ENCODE measurements around the gene TFF3. TPM values are rescaled to one million over a fixed set of nuclear protein-coding genes. Genes with fewer than 3 reads are reported as not detected.

Gene TFF3
- total RNA-seq, 1 donor from 2014 or later, result 30.9 TPM

GRCh38 chr21:42288962-42289361 is 26.2 kb downstream of the TFF3 start:
- no peak for DNase-seq

GRCh38 chr21:42287193-42288083 is 27.8 kb downstream of the TFF3 start:
- DNase-seq, result no peak

DNA sequence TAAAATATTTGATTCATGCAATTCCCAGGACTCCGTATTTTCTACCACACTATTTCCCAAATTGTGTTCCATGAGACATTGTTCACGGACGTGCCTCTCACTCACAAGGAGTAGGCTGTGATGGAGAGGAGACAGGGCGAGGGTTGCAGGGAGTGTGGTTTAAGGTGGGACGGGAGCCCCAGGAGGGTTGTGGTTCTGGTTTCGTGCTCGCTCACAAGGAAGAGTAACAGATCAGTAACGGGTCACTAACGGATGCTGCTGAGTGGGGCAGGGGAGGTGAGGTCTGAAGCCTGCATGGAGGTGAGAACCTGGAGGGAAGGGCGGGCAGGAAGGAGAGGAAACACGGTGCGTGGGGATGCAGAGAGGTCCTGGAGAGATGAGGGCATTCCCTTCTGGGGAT is 28.8 kb downstream of the TFF3 start:
- DNase-seq, result no peak

- no peak for DNase-seq
Measured at GRCh38 chr21:42285569-42286245, 29.5 kb downstream of the TFF3 start.

DNA sequence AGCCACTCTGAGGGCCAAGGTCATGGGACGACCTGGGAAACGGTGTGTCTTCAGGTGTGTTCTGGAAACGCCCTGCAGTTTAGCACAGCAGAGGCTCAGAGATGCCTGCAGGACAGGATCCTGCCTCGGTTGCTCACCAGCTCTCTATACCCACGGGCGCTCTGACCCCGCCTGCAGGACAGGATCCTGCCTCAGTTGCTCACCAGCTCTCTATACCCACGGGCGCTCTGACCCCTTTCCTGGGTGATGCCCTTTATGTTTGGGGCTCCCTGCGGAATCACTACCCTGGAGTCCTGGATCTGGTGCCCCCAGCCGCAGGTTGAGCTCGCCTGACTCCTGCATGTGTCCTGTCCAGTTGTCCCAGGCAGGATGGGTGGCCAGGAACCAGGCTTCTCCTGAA is 32.5 kb downstream of the TFF3 start:
- DNase-seq, result no peak

DNA sequence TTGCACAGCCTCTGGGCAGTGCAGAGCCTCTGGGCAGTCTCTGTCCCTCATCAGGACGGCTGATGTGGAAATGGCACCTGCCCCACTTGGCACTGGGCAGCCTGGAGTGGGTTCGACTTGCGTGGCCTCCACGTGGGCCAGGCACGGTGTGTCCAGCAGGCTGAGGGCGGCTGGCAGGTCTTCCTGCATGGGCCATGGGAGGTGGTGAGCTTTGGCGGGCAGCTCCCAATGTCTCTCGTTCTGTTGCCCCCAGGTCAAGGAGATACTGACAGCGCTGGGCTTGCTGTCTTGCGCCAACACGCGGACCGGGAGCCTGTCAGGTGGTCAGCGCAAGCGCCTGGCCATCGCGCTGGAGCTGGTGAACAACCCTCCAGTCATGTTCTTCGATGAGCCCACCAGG is 33.2 kb downstream of the TFF3 start:
- no peak for DNase-seq

DNA sequence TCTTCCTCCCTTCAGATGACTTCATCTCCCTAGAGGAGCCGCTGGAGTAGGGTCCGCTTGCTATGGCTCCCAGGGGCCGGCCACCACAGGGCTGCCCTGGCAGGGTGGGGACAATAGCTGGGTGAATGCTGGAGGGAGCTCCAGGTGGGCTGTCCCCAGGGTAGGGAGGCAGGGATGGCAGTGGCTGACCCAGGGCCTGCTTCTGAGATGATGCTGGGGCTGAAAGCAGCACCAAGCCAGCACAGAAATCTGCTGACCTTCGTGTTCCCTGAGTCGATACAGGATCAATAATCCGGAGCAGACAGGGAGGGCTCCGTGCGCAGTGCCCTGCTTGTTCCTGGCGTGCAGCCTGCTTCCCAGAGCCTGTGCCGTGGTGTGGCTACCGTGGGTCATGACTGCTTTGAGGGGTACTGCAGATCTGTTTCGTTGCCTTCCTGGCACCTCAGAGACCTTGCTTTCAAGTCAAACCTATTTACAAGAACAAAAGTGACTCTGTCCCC is 34.0 kb downstream of the TFF3 start:
- DNase-seq, result no peak

DNA sequence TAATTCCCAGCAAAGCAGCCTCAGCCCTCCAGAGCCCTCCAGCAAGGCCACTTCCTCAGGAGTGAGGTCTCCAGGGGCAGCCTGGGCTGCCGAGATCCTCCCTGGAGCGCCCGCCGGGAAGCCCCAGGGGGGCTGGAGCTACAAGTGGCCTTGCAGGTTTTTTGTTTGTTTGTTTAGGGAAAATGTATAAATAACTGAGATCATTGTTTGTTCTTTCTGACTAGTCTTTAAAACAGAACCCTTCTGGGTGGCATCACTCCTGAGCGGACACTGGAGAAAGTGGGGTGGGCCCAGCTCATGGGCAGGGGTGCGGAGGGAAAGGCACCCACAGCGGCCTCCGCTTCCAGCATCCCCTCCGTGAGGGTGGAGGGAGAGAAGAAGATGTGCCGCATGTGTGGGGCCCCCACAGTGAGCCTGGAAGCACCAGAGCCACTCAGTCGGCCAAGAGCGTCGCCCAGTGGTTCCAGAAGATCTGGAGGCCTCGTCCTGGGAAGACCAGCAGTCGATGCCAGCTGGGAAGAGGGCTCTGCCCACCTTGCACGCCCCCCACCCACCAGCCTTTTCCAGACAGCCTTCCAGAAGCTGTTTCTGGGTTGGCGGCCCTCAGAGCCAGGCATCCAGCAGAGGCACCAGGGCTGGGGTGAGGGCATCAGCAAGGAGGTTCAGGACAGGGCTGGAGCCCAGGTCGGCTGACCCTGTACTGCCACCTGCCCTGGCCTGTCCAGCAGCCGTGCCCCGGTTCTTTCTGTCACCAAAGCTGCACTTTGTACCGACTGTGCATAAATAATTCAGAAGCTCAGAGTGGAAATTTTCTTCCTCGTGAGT is 34.6 kb downstream of the TFF3 start:
- DNase-seq, result no peak

GRCh38 chr21:42279888-42280287 is 35.3 kb downstream of the TFF3 start:
- no peak for DNase-seq

DNA sequence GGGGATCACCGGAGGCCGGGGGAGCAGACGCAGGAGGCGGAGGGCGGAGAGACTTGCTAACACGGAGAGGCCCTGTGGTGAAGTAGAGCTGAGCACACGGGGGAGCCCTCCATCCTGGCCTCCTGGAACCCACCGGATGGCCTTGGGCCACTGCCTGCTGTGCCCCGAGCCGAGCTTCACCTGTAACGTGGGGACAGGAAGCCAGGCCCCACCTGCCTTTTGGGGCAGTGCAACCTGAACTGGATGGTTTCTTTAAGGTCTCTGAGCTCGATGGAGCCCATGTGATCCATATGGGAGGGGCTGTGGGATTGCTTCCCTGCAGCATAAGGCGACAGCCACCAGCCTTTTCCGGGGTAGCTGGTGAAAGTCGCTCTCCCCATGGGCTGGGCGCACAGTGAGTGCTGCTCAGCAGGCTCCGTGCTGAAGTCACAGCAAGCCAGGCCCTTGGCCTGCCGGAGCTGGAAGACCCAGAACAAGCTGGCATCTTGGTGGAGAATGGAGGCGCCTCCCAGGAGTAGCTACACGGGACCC is 35.8 kb downstream of the TFF3 start:
- DNase-seq, result no peak

DNA sequence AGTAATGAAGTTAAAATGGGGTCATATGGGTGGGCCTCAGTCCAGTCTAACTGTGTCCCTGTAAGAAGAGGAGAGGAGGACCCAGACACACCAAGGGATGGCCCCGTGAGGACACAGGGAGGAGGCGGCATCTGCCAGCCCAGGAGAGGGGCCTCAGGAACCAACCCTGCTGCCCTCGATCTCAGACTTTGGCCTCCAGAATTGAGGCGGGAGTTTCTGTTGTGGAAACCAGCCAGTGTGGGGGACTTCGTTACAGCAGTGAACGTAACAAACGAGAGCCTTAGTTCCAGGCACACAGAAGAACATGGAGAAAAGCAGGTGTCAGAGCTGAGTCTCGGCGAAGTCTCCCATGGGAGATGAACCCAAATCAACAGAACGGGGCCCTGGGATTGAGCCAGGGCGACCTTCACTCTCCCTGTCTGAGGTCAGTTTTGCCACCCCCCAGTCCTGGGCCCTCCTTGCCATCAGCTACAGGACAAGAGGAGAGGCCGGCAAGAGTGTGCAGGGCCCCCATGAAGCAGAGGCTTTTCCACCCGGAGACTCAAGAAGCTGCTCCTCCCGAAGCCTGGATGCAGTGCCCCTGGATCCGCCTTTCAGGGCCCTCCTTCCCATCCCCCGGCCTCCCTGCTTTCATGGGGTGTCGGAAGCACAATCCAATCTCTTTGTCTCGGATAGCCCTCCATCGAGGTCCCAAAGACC is 36.6 kb downstream of the TFF3 start:
- no peak for DNase-seq

DNA sequence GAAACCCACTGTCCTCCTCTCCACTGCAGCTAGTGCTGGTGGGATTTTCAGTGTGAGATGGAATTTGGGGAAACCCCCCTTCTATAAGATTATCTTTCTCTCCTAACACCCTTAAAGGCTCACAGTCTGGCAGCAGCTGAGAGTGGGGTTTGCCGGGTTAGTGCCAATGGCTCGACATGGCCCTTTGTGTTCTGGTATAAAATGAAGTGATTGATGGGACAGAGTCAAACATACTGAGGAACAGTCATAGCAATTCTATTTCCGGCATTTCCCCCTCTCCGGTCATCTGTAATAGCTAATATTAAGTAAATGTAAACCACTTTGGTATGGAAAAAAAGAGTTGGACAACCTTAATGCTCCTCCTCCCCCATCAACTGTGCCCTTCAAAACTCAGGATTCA is 37.6 kb downstream of the TFF3 start:
- no peak for DNase-seq

DNA sequence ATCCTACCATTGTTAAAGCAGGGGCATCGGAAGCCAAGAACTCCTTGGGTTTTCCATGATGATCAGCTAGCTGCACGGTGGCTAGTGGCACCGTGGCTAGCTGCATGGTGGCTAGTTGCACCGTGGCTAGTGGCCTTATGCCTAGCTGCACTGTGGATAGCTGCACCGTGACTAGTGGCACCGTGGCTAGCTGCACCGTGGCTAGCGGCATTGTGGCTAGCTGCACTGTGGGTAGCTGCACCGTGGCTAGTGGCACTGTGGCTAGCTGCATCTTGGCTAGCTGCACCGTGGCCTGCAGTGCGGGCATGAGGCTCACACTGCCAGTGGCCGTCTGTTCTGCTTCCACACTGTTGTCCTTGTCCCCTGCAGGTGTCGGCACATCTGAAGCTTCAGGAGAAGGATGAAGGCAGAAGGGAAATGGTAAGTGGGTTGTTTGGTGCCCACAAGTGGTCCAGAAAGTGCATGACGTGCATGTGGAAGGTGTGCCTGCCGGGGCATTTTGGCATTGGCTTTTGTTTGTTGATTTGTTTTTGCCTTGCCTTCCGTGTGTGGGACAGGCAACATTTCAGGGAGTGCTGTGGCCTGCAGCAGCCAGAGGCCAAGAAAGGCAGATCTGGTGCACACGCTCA is 38.6 kb downstream of the TFF3 start:
- no peak for DNase-seq

DNA sequence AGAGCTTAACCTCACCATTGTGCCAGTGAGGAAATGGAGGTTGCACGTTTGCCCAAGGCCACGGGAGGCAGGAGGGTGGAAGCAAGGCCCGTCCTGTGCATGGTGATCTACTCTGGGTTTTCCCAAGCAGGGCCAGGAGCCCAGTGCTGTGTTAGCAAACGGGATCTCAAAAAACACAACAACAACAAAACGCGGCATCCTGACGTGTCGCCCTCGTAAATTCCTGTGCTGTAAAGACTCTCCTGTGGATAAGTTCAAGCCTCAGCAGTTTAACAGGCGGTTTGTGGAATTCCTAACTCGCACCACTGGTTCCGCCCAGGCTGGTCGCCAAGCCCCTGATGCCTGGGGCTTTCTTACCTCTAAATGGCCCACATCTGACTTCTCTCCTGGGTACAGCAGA is 39.1 kb downstream of the TFF3 start:
- no peak for DNase-seq

- no peak for DNase-seq
Measured at GRCh38 chr21:42272984-42273600, 42.1 kb downstream of the TFF3 start.

DNA sequence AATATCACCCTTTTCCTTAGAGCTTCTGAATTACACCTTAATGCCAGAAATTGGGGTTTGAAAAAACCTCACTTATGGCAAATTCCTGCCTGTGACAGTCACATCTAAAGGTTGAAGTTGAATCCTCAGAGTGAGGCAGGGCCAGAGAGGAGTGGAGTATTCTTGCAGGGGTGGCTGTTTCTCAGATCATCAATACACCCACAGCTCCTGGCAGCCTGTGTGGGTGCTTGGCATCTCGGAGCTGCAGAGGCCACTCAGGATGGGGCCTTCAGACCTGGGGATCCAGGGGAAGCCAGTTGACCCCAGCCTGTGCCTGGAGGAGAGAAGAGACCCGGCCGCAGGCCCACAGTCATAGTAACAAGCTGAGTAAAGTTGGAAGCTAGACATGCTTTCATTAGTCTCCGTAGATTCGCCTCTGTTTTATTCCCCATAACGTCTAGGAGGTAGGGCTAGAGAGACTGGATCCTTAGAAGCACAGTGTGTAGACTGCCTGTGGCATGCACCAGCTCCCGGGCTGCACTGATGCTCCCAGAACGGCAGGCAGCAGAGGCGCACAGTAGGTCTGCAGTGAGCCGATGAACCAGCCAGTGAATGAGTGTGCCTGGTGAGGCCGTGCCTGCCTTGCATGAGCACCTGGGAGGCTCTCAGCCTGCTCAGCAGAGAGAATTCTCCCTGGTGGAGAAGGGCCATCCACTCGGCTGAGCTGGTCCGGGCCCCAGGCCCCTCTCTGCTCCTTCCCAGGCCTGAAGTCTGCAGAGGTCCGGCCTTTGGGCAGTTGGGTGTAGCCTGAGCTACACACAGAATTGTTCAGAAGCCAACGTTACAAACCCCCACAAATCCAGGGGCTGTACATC is 42.9 kb downstream of the TFF3 start:
- DNase-seq, result no peak

- DNase-seq, result no peak
Measured at GRCh38 chr21:42271065-42271464, 44.1 kb downstream of the TFF3 start.

DNA sequence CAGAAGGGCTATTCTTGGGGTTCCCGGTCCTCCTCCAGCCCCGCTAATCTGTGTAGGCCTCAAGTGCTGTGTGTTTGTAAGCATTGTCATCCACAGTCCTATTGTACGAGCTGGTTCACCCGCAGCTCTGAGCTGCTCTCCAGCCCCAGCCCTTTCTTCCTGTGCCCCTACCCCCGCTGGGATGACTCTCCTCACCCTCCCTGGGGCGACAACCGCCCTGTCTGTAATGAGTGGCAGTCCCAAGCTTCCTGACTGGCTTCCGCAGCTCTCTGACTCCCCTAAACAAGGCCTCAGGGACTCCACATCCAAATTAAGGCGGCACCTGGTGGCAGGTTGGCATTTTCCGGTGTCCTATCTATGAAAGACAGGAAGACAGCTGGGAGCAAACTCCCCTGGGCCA is 45.8 kb downstream of the TFF3 start:
- no peak for DNase-seq

GRCh38 chr21:42266971-42267556 is 48.1 kb downstream of the TFF3 start:
- no peak for DNase-seq

Data from tongue (tissue), 2 donors.